BJ (cell line): ENCODE results near the gene HSD17B7. TPM values are rescaled to one million over a fixed set of nuclear protein-coding genes. Genes with fewer than 3 reads are reported as not detected.

Source experiments
- CTCF ChIA-PET: fragments of 350-600 bp; formaldehyde crosslinking; extraction: SDS; loops from one replicate; lab custom pipeline; 2021; ENCODE audit warnings: antibody characterized with exemption, inconsistent platforms; lab: Yijun Ruan, JAX
- POLR2A ChIA-PET: fragments of 300-600 bp; sonication (Branson Sonifier 250); formaldehyde crosslinking; extraction: SDS; loops from one replicate; lab custom pipeline; 2021; ENCODE audit warnings: antibody characterized with exemption; lab: Charles Lee
- DNase-seq: peaks from one replicate; pipeline ENCODE4 v3.0.0-alpha.2; 2011; ENCODE audit warnings: low read depth
- H3K27me3 ChIP-seq: 2 replicates; pipeline ENCODE4 v1.6.0; 2011; ENCODE audit warnings: low read length; ENCODE audit not compliant: control insufficient read depth, insufficient read depth
- H3K36me3 ChIP-seq: 2 replicates; pipeline ENCODE4 v1.5.1; 2011; ENCODE audit warnings: low read length; ENCODE audit not compliant: control insufficient read depth, insufficient read depth
- H3K4me3 ChIP-seq: 2 replicates; pipeline ENCODE4 v1.5.1; 2011; ENCODE audit warnings: low read depth, mild to moderate bottlenecking, control low read depth, low read length
- CTCF ChIP-seq: IDR thresholded peaks from 2 replicates; pipeline ENCODE4 v1.5.1; 2011; ENCODE audit warnings: low read depth, mild to moderate bottlenecking, control low read depth, inconsistent platforms, low read length, moderate library complexity; ENCODE audit not compliant: insufficient read depth
- polyA plus RNA-seq: library from polyadenylated mRNA; depleted of rRNA; stranded (reverse); fragments of >200 nt; gene quantifications from 2 replicates; pipeline ENCODE4 v1.2.3, GENCODE V29; 2011

HSD17B7 gene
- polyA plus RNA-seq, 1 experiment: 7.2 TPM

- no peak overlapping the region for H3K4me3 ChIP-seq
- ChIA-PET POLR2A (no interaction called here), CTCF (interaction anchor here (0.8 kb wide), 2 partner anchors 10 to 175 kb away, joined by 3 read pairs; no protein-coding TSS in a partner anchor)
- no peak for DNase-seq
- no peaks in the 10 kb centered on the region for H3K27me3 ChIP-seq
- H3K36me3 ChIP-seq: no peaks in the 10 kb centered on the region
- TF ChIP-seq CTCF: no peak
Observed at GRCh38 chr1:162823771-162824525, 33.4 kb downstream of the HSD17B7 start.

GRCh38 chr1:162829268-162829667 is 38.8 kb downstream of the HSD17B7 start:
- H3K4me3 ChIP-seq: no peak overlapping the region
- TF ChIP-seq CTCF: no peak
- DNase-seq: no peak
- ChIA-PET CTCF (no interaction called here), POLR2A (no interaction called here)
- H3K27me3 ChIP-seq: peaks cover 2% of the 10 kb centered on the region; the same call in 1 of the 2 replicates
- H3K36me3 ChIP-seq: no peaks in the 10 kb centered on the region

GRCh38 chr1:162832470-162832869 is 42.0 kb downstream of the HSD17B7 start:
- no peak for TF ChIP-seq CTCF
- Histone ChIP-seq H3K4me3 (no peak overlapping the region), H3K27me3 (peaks cover 2% of the 10 kb centered on the region; the same call in 1 of the 2 replicates), H3K36me3 (no peaks in the 10 kb centered on the region)
- CTCF ChIA-PET: interaction anchor here (0.8 kb wide), 1 partner anchor 10 kb away, joined by 3 read pairs; no protein-coding TSS in a partner anchor
- no peak for DNase-seq
- POLR2A ChIA-PET: no interaction called here

GRCh38 chr1:162835157-162835899 is 44.8 kb downstream of the HSD17B7 start:
- ChIA-PET POLR2A (no interaction called here), CTCF (interaction anchor here (0.6 kb wide), 1 partner anchor 343 kb away, joined by 3 read pairs; no protein-coding TSS in a partner anchor)
- no peaks in the 10 kb centered on the region for H3K36me3 ChIP-seq
- no peak for DNase-seq
- no peak overlapping the region for H3K4me3 ChIP-seq
- peaks cover 2% of the 10 kb centered on the region; the same call in 1 of the 2 replicates for H3K27me3 ChIP-seq
- no peak for TF ChIP-seq CTCF

- Histone ChIP-seq H3K27me3 (no peaks in the 10 kb centered on the region), H3K36me3 (no peaks in the 10 kb centered on the region), H3K4me3 (no peak overlapping the region)
- DNase-seq: no peak
- ChIA-PET POLR2A (no interaction called here), CTCF (no interaction called here)
- TF ChIP-seq CTCF: no peak
Observed at GRCh38 chr1:162838863-162839262, 48.4 kb downstream of the HSD17B7 start.
